WTC11 (cell line): ENCODE results near the gene RGS9.

ENCODE experiments used
- ATF1 ChIP-seq: sonication (generic); formaldehyde crosslinking; IDR thresholded peaks from 2 replicates; pipeline ENCODE4 v1.8.1; 2023; ENCODE audit warnings: mild to moderate bottlenecking, moderate library complexity, missing genetic modification reagents
- CTCF ChIP-seq: fragments of 200-600 bp; IDR thresholded peaks from 2 replicates; pipeline ENCODE4 v1.8.0; 2022; ENCODE audit warnings: antibody characterized with exemption
- ETV6 ChIP-seq: sonication (generic); formaldehyde crosslinking; IDR thresholded peaks from 2 replicates; pipeline ENCODE4 v1.8.1; 2022; ENCODE audit warnings: mild to moderate bottlenecking, missing genetic modification reagents
- JUN ChIP-seq: sonication (generic); formaldehyde crosslinking; IDR thresholded peaks from 2 replicates; pipeline ENCODE4 v1.8.0; 2023; ENCODE audit warnings: mild to moderate bottlenecking, missing genetic modification reagents
- SP1 ChIP-seq: sonication (generic); formaldehyde crosslinking; conservative IDR thresholded peaks from 2 replicates; pipeline ENCODE4 v1.8.1; 2022; ENCODE audit warnings: missing genetic modification reagents
- TCF7 ChIP-seq: sonication (generic); formaldehyde crosslinking; IDR thresholded peaks from 2 replicates; pipeline ENCODE4 v1.8.0; 2022; ENCODE audit warnings: mild to moderate bottlenecking, low read depth, missing genetic modification reagents, moderate library complexity
- TF ChIP-seq, protein P1 (sequence below): sonication (generic); formaldehyde crosslinking; conservative IDR thresholded peaks from 2 replicates; pipeline ENCODE4 v1.8.1; 2023; ENCODE audit warnings: mild to moderate bottlenecking, low read depth, missing genetic modification reagents, moderate library complexity
- TF ChIP-seq, protein P2 (sequence below): sonication (generic); formaldehyde crosslinking; IDR thresholded peaks from 2 replicates; pipeline ENCODE4 v1.8.0; 2023; ENCODE audit warnings: missing genetic modification reagents
- TF ChIP-seq, protein P3 (sequence below): sonication (generic); formaldehyde crosslinking; IDR thresholded peaks from 2 replicates; pipeline ENCODE4 v1.8.0; 2022; ENCODE audit warnings: mild to moderate bottlenecking, missing genetic modification reagents
- TF ChIP-seq, protein P4 (sequence below): sonication (generic); formaldehyde crosslinking; IDR thresholded peaks from 2 replicates; pipeline ENCODE4 v1.8.0; 2022; ENCODE audit warnings: mild to moderate bottlenecking, missing genetic modification reagents
- TF ChIP-seq, protein P5 (sequence below): sonication (generic); formaldehyde crosslinking; IDR thresholded peaks from 2 replicates; pipeline ENCODE4 v1.8.0; 2022; ENCODE audit warnings: mild to moderate bottlenecking, missing genetic modification reagents
- TF ChIP-seq, protein P6 (sequence below): sonication (generic); formaldehyde crosslinking; IDR thresholded peaks from 2 replicates; pipeline ENCODE4 v1.8.1; 2023; ENCODE audit warnings: mild to moderate bottlenecking, missing genetic modification reagents, moderate library complexity

GRCh38 chr17:65166787-65167186 is 29.6 kb downstream of the RGS9 start:
- TF ChIP-seq, protein P1, sequence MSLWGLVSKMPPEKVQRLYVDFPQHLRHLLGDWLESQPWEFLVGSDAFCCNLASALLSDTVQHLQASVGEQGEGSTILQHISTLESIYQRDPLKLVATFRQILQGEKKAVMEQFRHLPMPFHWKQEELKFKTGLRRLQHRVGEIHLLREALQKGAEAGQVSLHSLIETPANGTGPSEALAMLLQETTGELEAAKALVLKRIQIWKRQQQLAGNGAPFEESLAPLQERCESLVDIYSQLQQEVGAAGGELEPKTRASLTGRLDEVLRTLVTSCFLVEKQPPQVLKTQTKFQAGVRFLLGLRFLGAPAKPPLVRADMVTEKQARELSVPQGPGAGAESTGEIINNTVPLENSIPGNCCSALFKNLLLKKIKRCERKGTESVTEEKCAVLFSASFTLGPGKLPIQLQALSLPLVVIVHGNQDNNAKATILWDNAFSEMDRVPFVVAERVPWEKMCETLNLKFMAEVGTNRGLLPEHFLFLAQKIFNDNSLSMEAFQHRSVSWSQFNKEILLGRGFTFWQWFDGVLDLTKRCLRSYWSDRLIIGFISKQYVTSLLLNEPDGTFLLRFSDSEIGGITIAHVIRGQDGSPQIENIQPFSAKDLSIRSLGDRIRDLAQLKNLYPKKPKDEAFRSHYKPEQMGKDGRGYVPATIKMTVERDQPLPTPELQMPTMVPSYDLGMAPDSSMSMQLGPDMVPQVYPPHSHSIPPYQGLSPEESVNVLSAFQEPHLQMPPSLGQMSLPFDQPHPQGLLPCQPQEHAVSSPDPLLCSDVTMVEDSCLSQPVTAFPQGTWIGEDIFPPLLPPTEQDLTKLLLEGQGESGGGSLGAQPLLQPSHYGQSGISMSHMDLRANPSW (CRISPR knock-in tag), result no peak
- TF ChIP-seq, protein P2, sequence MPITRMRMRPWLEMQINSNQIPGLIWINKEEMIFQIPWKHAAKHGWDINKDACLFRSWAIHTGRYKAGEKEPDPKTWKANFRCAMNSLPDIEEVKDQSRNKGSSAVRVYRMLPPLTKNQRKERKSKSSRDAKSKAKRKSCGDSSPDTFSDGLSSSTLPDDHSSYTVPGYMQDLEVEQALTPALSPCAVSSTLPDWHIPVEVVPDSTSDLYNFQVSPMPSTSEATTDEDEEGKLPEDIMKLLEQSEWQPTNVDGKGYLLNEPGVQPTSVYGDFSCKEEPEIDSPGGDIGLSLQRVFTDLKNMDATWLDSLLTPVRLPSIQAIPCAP (CRISPR knock-in tag), result no peak
- no peak for TF ChIP-seq CTCF
- TF ChIP-seq JUN, result no peak
- TF ChIP-seq, protein P3, sequence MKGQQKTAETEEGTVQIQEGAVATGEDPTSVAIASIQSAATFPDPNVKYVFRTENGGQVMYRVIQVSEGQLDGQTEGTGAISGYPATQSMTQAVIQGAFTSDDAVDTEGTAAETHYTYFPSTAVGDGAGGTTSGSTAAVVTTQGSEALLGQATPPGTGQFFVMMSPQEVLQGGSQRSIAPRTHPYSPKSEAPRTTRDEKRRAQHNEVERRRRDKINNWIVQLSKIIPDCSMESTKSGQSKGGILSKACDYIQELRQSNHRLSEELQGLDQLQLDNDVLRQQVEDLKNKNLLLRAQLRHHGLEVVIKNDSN, result no peak
- TF ChIP-seq, protein P4, sequence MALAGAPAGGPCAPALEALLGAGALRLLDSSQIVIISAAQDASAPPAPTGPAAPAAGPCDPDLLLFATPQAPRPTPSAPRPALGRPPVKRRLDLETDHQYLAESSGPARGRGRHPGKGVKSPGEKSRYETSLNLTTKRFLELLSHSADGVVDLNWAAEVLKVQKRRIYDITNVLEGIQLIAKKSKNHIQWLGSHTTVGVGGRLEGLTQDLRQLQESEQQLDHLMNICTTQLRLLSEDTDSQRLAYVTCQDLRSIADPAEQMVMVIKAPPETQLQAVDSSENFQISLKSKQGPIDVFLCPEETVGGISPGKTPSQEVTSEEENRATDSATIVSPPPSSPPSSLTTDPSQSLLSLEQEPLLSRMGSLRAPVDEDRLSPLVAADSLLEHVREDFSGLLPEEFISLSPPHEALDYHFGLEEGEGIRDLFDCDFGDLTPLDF (CRISPR knock-in tag), result no peak
- TF ChIP-seq SP1 (CRISPR knock-in tag), result no peak
- TF ChIP-seq, protein P5, sequence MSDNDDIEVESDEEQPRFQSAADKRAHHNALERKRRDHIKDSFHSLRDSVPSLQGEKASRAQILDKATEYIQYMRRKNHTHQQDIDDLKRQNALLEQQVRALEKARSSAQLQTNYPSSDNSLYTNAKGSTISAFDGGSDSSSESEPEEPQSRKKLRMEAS (CRISPR knock-in tag), result no peak
- no peak for TF ChIP-seq ETV6 (CRISPR knock-in tag)
- TF ChIP-seq, protein P6, sequence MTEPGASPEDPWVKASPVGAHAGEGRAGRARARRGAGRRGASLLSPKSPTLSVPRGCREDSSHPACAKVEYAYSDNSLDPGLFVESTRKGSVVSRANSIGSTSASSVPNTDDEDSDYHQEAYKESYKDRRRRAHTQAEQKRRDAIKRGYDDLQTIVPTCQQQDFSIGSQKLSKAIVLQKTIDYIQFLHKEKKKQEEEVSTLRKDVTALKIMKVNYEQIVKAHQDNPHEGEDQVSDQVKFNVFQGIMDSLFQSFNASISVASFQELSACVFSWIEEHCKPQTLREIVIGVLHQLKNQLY (CRISPR knock-in tag), result no peak
- no peak for TF ChIP-seq ATF1 (CRISPR knock-in tag)
- no peak for TF ChIP-seq TCF7 (CRISPR knock-in tag)
